ENCODE data around the gene HOXB4. TPM values are rescaled to one million over a fixed set of nuclear protein-coding genes. Genes with fewer than 3 reads are reported as not detected.

Gene HOXB4
- total RNA-seq, 1 experiment from 2014 or later, result 0.04 TPM

- H3K27ac Mint-ChIP-seq, result no peak overlapping the region
- CTCF ChIA-PET, result interaction anchor here (1.0 kb wide), 2 partner anchors 13 to 29 kb away, joined by 3 to 6 read pairs; no protein-coding TSS in a partner anchor
- H3K4me1 Mint-ChIP-seq, result peaks cover 63% of the 10 kb centered on the region
- H3K9me3 Mint-ChIP-seq, result no peaks in the 10 kb centered on the region
- TF ChIP-seq ZNF317 (CRISPR knock-in tag; IDR thresholded peaks at IDR 0.05; ENCODE audit: borderline replicate concordance, low read depth) (no peak), MAX (CRISPR knock-in tag; IDR thresholded peaks at IDR 0.05) (peak; percentile 8; the same call in 1 of the 2 replicates), ZNF219 (CRISPR knock-in tag; IDR thresholded peaks at IDR 0.05; ENCODE audit: borderline replicate concordance) (no peak), ZNF138 (CRISPR knock-in tag; conservative IDR thresholded peaks at IDR 0.05) (no peak), TP53 (CRISPR knock-in tag; IDR thresholded peaks at IDR 0.05) (no peak), IRF1 (CRISPR knock-in tag; IDR thresholded peaks at IDR 0.05) (no peak), GRHL2 (CRISPR knock-in tag; IDR thresholded peaks at IDR 0.05; ENCODE audit: insufficient replicate concordance, severe bottlenecking) (no peak)
- no peaks in the 10 kb centered on the region for H3K36me3 Mint-ChIP-seq
- DNase-seq (ENCODE audit: low spot score) (no peak), ATAC-seq (peak; percentile 1)
- peak overlapping the region; percentile 32 for H3K4me3 Mint-ChIP-seq
- H3K27me3 Mint-ChIP-seq (ENCODE audit: low read depth), result peaks cover 99% of the 10 kb centered on the region
- POLR2A ChIA-PET, result no interaction called here
Observed at GRCh38 chr17:48530208-48530886, 47.8 kb downstream of the HOXB4 start.

GRCh38 chr17:48529683-48530009 is 48.5 kb downstream of the HOXB4 start:
- no peaks in the 10 kb centered on the region for H3K36me3 Mint-ChIP-seq
- no peaks in the 10 kb centered on the region for H3K9me3 Mint-ChIP-seq
- DNase-seq (ENCODE audit: low spot score) (peak; percentile 37), ATAC-seq (no peak)
- H3K4me3 Mint-ChIP-seq, result no peak overlapping the region; the same call in 1 of the 2 replicates
- ChIA-PET CTCF (interaction anchor here (0.5 to 1.7 kb wide), 4 partner anchors 12 to 120 kb away, joined by 3 to 5 read pairs (median 5); no protein-coding TSS in a partner anchor), POLR2A (interaction anchor here (0.7 kb wide), 2 partner anchors 17 to 26 kb away, joined by 3 read pairs; no protein-coding TSS in a partner anchor)
- peaks cover 100% of the 10 kb centered on the region for H3K27me3 Mint-ChIP-seq (ENCODE audit: low read depth)
- H3K27ac Mint-ChIP-seq, result no peak overlapping the region
- H3K4me1 Mint-ChIP-seq, result peaks cover 63% of the 10 kb centered on the region
- TF ChIP-seq ETV6 (CRISPR knock-in tag; IDR thresholded peaks at IDR 0.05) (no peak), KAT7 (CRISPR knock-in tag; IDR thresholded peaks at IDR 0.05; ENCODE audit: borderline replicate concordance) (no peak), SMAD3 (CRISPR knock-in tag; IDR thresholded peaks at IDR 0.05; ENCODE audit: borderline replicate concordance) (no peak), ZNF138 (CRISPR knock-in tag; conservative IDR thresholded peaks at IDR 0.05) (no peak), OVOL2 (CRISPR knock-in tag; IDR thresholded peaks at IDR 0.05; ENCODE audit: borderline replicate concordance) (no peak), ZNF317 (CRISPR knock-in tag; IDR thresholded peaks at IDR 0.05; ENCODE audit: borderline replicate concordance, low read depth) (no peak), STAT6 (CRISPR knock-in tag; conservative IDR thresholded peaks at IDR 0.05; ENCODE audit: low read depth) (no peak), CDX4 (CRISPR knock-in tag; IDR thresholded peaks at IDR 0.05; ENCODE audit: borderline replicate concordance) (no peak), ZBTB21 (CRISPR knock-in tag; IDR thresholded peaks at IDR 0.05; ENCODE audit: borderline replicate concordance) (no peak), TEAD1 (CRISPR knock-in tag; IDR thresholded peaks at IDR 0.05) (no peak), ZNF232 (CRISPR knock-in tag; IDR thresholded peaks at IDR 0.05) (no peak), ESRRA (CRISPR knock-in tag; IDR thresholded peaks at IDR 0.05; ENCODE audit: borderline replicate concordance) (no peak), ZNF396 (CRISPR knock-in tag; IDR thresholded peaks at IDR 0.05; ENCODE audit: borderline replicate concordance) (no peak), PRDM15 (CRISPR knock-in tag; IDR thresholded peaks at IDR 0.05) (no peak), AFF4 (CRISPR knock-in tag; IDR thresholded peaks at IDR 0.05; ENCODE audit: borderline replicate concordance) (no peak), JAZF1 (CRISPR knock-in tag; IDR thresholded peaks at IDR 0.05) (no peak), JUN (CRISPR knock-in tag; IDR thresholded peaks at IDR 0.05) (no peak), TEAD4 (CRISPR knock-in tag; IDR thresholded peaks at IDR 0.05) (no peak)
